Measurements from ENCODE around the gene IL1RAPL1.

DNA sequence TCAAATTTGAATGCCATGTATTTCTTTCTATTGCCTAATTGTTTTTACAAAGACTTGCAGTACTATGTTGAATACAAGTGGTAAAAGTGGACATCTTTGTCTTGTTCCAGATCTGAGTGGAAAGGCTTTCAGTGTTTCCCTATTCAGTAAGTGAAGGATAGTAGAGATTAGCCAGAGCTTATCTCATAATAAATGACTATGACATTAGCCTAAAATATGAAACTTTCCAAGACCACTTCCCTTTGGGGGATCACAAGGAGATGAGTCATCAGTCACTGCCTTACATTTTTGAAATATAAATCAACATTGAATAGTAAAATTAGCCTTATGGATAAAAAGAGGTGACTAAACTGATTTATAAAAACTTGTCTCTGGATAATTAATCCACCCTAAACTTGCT, 1074.0 kb downstream of the IL1RAPL1 start:
- TF ChIP-seq, protein P1, sequence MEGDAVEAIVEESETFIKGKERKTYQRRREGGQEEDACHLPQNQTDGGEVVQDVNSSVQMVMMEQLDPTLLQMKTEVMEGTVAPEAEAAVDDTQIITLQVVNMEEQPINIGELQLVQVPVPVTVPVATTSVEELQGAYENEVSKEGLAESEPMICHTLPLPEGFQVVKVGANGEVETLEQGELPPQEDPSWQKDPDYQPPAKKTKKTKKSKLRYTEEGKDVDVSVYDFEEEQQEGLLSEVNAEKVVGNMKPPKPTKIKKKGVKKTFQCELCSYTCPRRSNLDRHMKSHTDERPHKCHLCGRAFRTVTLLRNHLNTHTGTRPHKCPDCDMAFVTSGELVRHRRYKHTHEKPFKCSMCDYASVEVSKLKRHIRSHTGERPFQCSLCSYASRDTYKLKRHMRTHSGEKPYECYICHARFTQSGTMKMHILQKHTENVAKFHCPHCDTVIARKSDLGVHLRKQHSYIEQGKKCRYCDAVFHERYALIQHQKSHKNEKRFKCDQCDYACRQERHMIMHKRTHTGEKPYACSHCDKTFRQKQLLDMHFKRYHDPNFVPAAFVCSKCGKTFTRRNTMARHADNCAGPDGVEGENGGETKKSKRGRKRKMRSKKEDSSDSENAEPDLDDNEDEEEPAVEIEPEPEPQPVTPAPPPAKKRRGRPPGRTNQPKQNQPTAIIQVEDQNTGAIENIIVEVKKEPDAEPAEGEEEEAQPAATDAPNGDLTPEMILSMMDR (IDR thresholded peaks at IDR 0.05) = no peak
- no peak for TF ChIP-seq ZFX (IDR thresholded peaks at IDR 0.05; ENCODE audit: borderline replicate concordance)
